ENCODE measurements around the gene HNRNPF.
A peak's percentile ranks its signal among the peaks of the same experiment; 100 is the strongest.
"Not testable (repeated sequence)": the region's sequence is repeated elsewhere in the genome, so short reads cannot be mapped to it uniquely, and the experiment has no call there.

HNRNPF gene

DNA sequence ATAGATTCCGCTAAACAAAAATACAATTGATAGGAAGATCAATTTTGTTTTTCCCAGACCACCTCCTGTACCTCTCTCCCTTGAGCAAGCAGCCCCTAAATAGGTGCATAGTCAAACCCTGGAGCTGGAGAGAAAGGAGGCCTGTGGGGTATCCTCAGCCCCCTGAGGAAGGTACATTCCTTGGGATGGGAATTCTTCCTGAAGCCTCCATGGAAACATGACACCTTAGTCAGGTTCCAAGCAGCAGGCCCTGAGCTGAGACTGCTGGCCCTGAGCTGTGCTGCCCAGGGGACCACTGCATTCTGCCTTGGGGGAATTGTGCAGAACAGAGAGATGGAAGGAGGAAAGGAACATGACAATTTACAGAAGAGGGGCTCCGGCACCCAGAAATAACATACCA lies 7.4 kb downstream of the HNRNPF start:
- in situ Hi-C loops (cut with MboI; ENCODE audit: low pct_unique_long_range_greater_than_20kb, low sequenced_read_pairs): no loop called here
- no peak for DNase-seq

DNA sequence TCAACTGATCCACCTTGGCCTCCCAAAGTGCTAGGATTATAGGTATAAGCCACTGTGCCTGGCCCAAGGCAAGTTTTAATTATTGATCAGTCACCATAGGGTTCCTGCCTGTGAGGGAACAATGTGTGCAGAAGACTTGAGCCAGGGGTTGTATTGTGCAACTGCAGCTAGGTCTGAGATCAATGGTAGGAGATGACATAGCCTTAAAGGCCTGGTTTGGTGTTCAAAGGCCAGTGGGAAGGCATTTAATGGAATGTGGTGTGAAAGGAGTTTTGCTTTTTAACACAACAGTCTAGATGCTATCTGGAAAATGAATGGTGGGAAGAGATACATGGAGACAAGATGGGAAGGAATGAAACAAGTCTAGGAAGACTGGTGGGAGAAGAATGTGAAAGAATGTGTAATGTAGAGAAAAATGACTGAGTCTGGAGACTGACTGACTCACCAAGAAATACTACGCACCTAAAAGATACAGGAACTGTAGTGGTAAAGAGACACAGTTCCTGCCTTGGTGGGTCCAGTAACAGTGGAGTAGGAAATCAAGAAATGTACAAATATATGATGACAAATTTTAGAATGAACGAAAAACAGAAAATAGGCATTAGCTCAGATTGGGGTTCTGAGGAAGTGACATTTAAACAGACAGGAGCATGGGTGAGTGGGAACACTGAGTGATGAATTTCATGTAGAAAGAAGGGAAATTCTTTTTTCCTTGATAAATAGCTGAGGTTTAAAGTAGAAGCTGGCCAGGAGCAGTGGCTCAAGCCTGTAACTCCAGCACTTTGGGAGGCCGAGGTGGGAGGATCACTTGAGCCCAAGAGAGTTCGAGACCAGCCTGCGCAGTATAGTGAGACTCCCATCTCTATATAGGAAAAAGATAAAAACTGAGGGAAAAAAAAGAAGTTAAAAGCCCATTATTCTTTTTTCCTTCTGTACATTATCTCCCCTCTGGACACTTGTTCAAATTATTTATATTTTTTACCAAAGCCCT lies 9.4 kb downstream of the HNRNPF start:
- no peak for DNase-seq
- in situ Hi-C loops (cut with MboI; ENCODE audit: low pct_unique_long_range_greater_than_20kb, low sequenced_read_pairs): no loop called here

DNA sequence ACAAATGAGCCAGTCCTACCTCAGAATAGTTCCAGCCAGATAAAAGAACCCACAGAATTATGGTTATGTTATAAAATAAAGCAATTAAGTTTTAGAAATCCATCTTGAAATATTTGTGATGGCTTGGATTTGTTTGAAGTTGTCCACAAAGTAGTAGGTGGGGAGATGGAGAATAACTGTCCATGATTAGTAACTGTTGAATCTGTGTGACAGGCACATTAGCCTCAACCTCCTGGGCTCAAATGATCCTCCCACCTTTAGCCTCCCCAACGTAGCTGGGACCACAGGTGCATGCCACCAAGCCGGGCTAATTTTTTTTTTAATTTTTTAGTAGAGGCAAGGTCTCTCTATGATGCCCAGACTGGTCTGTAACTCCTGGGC lies 10.1 kb downstream of the HNRNPF start:
- in situ Hi-C loops (cut with MboI; ENCODE audit: low pct_unique_long_range_greater_than_20kb, low sequenced_read_pairs): no loop called here
- DNase-seq: no peak

DNA sequence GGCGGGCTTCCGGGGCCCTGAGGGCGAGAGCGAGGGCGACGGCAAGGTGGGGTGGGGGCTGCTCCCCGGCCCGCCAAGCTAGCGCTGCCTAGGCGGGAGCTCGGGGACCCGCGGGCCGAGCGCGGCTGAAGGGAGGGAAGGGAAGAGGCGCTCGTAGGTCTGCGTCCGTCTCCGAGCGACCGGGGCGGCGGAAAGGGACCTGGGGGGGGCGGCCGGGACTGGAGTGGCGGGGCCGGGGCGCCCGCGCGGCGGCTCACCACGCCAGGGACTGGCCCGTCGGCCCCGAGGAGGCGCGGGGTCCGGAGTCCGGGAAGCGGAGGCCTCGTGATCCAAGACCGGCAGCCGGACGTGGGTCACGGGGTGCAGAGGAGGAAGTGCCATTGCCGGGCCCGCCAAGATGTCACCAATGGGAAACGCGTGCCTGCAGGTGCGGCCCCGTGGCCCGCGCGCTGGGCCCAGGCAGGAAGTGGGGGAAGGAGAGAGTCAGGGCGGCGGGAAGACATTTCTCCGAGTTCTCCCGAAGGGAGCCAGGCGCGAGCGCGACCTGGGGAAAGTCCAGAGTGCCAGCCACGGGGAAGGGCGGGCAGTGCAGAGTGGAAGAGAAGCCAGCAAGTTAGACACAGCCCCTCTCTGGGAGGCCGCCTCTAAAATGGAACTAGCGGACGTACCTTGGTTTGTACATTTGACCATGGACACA lies 11.9 kb downstream of the HNRNPF start:
- peak; percentile 93 for DNase-seq
- in situ Hi-C loops (cut with MboI; ENCODE audit: low pct_unique_long_range_greater_than_20kb, low sequenced_read_pairs): no loop called here

DNA sequence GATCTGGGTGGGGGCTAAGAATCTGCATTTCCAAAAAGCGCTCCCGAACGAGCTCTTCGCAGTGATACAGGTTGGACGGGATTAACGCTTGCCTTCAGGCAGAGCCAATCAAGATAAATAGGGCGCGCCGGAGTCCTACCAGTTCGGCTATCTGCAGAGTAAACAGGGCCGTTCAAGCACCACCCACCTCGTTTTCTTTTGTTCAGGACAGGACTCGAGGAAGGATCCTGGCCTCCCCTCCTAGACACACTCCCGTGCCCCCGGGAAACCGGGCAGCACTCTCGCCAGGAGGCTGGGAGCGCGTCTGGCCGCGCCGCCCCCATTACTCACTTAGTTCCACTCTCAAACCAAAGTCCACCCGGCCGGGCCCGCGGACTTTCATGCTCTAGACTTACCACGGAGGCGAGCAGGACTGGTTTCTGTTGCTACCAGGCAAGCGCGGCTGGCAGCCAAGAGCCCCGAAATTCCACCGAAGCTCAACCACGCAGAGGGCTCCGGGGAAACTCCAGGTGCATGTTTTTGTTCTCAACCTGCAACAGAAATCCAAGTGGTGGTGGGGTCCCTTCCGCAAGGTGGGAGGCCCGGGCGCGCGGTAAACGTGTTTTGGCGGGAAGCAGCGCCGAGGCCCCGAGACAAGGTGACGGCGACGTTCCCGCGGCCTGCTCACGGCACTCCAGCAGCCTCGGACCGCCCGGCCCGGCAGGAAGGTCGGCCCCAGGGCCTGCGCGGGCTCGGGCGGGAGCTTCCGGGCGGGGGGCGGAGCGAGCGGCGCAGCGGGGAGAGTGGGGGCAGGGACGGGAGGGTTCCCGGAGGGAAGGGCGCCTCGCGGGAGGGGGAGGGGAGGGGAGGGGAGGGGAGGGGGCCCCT lies 12.7 kb downstream of the HNRNPF start:
- in situ Hi-C loops (cut with MboI; ENCODE audit: low pct_unique_long_range_greater_than_20kb, low sequenced_read_pairs): no loop called here
- peak; percentile 62 for DNase-seq

DNA sequence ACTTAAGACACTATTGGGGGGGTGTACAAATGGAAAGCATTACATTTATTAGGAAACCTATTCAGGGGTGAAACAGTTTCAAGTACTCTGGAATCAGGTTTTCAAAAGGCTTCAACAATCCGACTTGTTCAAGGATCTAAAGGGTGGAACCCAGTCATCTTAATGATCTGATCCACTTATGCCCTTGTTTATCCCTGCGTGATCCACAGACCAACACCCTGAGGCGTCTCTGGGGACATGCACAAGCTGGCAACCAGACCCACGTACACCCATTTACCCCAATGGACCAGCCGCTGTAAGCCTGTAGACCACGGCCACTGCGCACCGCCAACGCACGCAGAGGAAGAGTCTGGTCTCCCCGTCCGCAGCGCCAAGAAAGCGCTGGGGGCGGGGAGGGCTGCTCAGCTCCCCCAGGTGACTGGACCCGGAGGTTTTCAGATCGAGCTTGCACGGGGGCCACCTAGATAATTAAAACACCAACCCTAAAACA lies 13.4 kb downstream of the HNRNPF start:
- DNase-seq: peak; percentile 58
- in situ Hi-C loops (cut with MboI; ENCODE audit: low pct_unique_long_range_greater_than_20kb, low sequenced_read_pairs): no loop called here

DNA sequence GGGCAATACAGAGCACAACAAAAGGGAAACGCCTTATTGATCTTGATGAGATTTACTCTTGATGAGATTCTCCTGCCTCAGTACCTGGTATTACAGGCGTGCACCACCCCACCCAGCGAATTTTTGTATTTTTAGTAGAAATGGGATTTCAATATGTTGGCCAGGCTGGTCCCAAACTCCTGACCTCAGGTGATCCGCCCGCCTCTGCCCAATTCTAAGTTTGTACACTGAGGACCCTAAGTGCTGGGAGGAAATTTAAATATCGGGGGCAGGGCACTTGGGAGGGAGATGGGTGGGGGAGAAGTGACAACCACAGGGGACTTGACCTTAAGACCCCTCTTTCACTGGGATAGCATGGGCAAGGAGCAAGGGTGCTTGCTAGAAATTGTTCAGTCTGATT lies 14.1 kb downstream of the HNRNPF start:
- in situ Hi-C loops (cut with MboI; ENCODE audit: low pct_unique_long_range_greater_than_20kb, low sequenced_read_pairs): no loop called here
- no peak for DNase-seq

DNA sequence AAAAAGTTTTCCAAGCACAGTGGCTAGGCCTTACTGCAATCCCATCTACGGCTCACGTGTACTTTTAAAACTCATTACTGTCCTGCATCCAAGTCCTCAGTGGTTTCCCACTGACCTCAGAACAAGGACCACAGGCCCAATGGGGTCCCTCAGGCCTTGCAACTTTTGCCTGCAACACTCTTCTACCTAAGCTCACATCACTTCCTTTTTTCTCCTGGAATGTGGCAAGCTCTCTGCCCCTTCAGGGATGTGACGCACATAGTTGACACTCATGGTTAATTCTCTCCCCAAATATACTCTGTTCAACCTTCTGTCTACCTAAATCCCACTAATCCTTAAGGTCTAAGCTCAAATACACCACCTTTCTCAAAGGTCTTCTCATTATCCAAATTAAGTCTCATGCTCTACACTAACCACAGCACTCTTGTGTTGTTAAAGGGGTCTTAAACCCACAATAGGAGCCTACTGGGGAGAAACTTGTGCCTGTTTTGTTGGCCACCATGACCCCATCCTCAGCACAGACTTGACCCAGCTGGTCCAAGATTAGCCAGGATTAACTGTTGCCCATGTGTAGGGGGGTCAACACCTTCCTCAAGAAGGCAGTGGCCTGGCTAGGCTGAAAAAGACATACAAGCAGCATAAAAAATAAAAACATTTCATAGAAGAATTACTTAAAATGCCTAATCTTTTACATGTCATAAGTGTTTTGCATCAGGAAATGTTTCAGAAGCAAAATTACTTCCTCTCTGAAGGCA lies 15.2 kb downstream of the HNRNPF start:
- in situ Hi-C loops (cut with MboI; ENCODE audit: low pct_unique_long_range_greater_than_20kb, low sequenced_read_pairs): no loop called here
- DNase-seq: peak; percentile 49

DNA sequence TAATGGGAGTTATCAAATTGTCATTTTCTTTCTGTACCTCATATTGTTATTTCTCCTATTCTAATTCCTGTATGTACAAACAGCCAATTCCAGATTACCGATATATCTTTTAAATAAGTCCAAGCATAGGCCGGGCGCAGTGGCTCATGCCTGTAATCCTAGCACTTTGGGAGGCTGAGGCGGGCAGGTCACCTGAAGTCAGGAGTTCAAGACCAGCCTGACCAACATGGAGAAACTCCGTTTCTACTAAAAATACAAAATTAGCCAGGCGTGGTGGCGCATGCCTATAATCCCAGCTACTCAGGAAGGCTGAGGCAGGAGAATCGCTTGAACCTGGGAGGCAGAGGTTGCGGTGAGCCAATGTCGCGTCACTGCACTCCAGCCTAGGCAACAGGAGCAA lies 15.8 kb downstream of the HNRNPF start:
- DNase-seq; in situ Hi-C loops (cut with MboI; ENCODE audit: low pct_unique_long_range_greater_than_20kb, low sequenced_read_pairs): not testable (repeated sequence)

DNA sequence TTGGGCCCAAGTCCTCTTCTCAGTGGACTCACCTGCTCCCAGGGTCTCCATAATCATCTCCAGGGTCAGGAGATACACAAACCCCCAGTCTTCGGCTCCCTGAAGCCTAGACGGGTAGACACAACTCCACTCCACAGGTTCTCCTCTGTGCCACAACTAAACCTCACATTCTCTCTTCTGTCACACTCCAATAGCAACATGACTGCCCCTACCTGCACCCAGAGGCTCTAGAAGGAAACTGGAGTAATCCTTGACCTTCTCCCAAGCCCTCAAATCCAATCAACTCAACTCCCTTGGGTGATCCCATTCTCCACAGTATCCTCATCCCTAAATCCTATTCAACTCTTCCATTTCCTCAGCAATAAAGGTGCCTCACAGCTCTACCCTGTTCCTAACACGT lies 16.2 kb downstream of the HNRNPF start:
- DNase-seq: no peak
- in situ Hi-C loops (cut with MboI; ENCODE audit: low pct_unique_long_range_greater_than_20kb, low sequenced_read_pairs): no loop called here

DNA sequence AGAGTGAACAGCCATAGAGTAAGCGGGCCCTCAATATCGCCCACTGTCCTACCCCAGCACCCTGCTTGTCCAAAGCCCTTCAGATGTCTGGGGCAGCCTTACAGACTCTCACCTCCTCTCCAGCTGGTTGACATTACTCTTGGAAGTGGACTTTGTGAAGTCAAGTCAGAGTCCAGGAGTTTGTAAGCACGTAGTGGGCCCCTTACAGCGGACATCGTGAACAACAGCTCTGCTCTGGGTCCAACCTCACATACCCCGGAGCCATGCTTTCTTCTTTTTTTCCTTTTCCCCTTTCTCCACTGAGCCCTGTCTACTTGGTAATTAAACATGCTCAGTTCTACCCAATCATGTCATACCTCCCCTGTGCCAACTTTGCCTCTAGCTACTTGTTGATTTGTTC lies 17.5 kb downstream of the HNRNPF start:
- in situ Hi-C loops (cut with MboI; ENCODE audit: low pct_unique_long_range_greater_than_20kb, low sequenced_read_pairs): no loop called here
- no peak for DNase-seq

DNA sequence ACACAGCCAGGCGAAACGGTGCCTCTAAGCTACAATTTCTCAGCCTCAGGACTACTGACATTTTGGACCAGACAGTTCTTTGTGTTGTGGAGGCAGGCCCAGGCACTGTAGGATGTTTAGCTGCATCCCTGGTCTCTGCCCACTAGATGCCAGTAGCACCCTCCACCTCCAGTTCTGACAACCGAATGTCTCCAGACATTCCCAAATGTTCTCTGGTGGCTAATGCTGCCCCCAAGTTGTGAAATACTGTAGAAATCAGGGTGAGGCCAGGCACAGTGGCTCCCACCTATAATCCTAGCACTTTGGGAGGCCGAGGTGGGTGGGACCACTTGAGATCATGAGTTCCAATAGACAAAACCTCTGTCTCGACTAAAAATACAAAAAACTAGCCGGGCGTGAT lies 18.2 kb downstream of the HNRNPF start:
- in situ Hi-C loops (cut with MboI; ENCODE audit: low pct_unique_long_range_greater_than_20kb, low sequenced_read_pairs): no loop called here
- peak; percentile 51 for DNase-seq

DNA sequence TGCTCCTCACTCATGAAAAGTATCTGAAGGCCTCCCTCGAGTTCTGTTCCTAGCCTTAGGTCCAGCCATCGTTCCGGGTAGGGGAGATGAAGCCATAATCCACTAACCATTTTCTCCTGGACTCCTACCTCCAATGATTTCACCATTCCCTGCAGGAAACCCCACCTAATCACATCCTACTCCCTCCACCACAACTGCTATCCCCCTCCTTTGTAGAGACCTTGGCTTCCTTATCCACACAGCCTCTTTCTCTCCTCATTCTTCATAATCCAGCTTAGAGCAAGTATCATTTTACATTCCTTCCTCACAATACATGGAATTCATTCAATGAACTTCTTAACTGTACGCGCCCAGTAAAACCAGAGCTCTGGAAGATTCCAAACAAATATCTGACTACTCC lies 18.7 kb downstream of the HNRNPF start:
- no peak for DNase-seq
- in situ Hi-C loops (cut with MboI; ENCODE audit: low pct_unique_long_range_greater_than_20kb, low sequenced_read_pairs): no loop called here

DNA sequence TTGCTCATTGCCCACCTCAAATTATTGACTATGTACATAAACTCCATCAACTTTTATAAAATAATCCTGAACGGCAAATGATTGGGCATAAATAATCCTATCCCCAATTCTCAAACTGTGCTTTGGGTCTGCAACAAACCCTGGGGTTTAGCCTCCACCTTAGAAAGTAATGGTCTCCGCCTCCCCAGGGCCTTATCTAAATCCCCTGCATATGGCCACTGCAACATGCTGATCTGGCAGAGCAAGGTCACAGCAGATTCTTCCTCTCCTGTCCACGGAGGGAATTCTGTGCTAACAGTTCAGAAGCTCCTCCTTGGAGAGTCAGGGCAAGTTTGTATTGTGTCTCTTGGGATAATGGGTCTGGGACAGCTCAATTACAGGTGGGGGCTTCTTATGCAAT lies 19.1 kb downstream of the HNRNPF start:
- in situ Hi-C loops (cut with MboI; ENCODE audit: low pct_unique_long_range_greater_than_20kb, low sequenced_read_pairs): no loop called here
- DNase-seq: no peak

DNA sequence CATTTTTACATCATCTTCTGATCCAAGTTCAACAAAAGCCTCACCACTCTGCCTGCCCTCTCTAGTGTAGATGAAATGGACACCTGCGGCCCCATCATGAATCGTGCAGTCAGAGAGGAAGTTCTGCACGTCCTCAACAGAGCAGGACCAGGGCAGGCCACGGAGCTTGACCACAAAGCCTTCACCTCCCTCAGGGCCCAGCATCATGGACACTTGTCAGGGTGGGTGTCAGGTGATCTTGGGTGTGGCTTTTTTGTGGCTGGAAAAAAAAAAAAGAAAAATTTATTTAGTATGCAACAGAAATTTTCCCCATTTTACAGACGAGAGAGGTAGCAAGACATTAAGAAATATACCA lies 21.3 kb downstream of the HNRNPF start:
- in situ Hi-C loops (cut with MboI; ENCODE audit: low pct_unique_long_range_greater_than_20kb, low sequenced_read_pairs): no loop called here
- DNase-seq: no peak

DNA sequence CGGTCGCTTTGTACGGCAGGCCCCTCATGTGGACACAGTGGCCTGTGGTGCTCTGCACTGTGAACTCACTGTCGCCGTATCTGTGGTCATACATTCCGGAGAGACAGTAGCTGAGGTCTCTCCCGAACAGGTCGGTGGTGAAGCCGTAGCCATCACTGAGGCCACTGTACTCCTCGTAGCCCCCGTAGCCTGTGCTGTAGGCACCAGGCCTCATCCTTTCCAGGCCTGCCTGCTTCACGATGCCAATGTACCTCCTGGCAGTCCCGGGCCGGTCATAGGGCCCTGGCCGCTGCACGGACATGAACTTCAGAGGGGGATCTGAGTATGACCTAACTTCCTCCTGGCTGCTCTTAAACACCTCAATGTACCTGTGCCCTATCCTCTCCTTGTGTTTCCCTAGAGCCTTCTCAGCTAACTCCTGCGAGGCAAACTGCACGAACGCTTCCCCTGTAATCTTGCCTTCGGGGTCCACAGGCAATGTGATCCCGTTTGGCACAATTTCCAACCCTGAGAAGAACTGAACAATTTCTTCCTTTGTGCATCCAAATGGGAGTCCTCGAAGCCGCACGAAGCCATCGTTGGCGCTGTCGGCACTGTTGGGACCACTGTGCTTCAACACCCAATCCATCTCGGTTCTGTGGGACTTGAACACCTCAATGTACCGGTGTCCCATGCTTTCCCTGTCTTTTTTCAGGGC lies 21.9 kb downstream of the HNRNPF start:
- in situ Hi-C loops (cut with MboI; ENCODE audit: low pct_unique_long_range_greater_than_20kb, low sequenced_read_pairs): no loop called here
- no peak for DNase-seq

DNA sequence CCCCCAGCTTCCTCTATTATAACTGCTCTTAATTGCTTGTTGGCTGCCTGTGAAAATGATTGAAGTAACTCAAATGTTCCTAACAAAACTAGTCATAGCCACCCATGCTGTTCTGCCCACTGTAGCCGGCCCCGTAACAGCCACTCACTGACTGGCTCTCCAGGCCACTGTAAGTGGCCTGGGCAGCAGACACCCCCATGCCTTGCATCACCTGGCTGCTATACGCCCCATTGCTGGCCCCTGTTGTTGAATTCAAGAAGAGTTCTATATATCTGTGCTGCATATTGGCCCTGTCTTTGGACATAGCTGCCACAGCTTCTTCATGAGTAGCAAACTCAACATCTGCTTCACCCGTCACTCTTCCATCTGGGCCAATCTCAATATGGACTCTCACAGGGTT lies 22.4 kb downstream of the HNRNPF start:
- in situ Hi-C loops (cut with MboI; ENCODE audit: low pct_unique_long_range_greater_than_20kb, low sequenced_read_pairs): no loop called here
- no peak for DNase-seq

DNA sequence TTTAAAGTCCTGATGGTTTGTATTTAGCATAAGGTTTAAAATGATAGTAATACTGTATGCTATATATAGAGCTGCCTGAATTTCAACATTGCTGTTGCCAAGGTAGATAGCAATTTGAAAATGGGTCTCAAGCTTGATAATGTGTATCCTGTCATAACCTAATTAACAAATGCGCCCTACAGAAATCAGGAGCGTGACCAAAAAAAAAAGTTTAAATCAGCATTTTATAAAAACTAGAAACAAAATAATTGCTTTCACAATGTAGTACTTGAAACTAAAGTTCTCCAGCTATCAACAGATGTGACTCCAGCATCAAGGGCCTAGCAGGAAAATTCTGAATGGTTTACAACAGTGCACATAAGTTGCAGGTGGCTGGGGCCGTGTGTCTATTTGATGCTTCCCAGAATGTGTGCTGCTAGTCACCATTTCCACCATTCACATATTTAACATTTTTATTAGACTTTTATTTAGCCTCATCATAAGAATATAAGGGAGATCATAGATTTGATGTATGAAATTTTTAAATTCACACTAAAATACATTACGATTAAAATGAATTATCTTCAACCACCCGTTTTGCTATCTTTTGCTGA lies 23.5 kb downstream of the HNRNPF start:
- in situ Hi-C loops (cut with MboI; ENCODE audit: low pct_unique_long_range_greater_than_20kb, low sequenced_read_pairs): no loop called here
- no peak for DNase-seq
